Measurements from ENCODE around the gene NCK2. TPM values are rescaled to one million over a fixed set of nuclear protein-coding genes. Genes with fewer than 3 reads are reported as not detected.
"Not testable (repeated sequence)": the region's sequence is repeated elsewhere in the genome, so short reads cannot be mapped to it uniquely, and the experiment has no call there.

The NCK2 gene
- total RNA-seq, 5 donors from 2014 or later (not counting 1 experiment from before 2014, with no cell fraction given) = 97.7 to 154 (median 120) TPM

DNA sequence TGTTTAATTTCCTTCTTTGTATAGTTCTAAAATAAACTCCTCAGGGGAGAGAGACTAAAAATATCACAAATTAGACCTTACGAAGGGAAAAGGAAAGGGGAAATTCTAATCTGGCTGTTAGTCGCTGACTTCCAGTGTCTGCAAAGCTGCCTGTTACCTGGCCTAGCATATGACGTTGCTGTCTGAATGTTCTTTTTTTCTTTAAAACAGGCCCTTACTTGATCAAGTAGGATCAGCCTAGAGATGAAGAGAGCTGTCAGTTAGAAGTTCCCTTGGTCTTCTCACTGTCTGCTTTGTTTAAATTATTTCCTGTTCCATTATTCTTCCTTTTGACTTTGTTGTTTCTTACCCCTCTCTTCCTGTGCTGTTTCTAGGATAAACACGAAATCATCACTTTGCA lies 11.2 kb downstream of the NCK2 start:
- Mint-ChIP-seq H3K4me1 (peaks cover 96 to 99% (median 98%) of the 10 kb centered on the region in 3 donors), H3K4me3 (peak overlapping the region; percentile 46 to 98 (median 46)), H3K36me3 (peaks cover 32% of the 10 kb centered on the region), H3K9me3 (no peaks in the 10 kb centered on the region), H3K27me3 (no peaks in the 10 kb centered on the region), H3K27ac (peak overlapping the region; percentile 91 to 95)
- H3K9me3 ChIP-seq = no peaks in the 10 kb centered on the region
- DNase-seq (peak in 10 of 35 experiments; percentile 22 to 79 (median 46)), ATAC-seq (replicated peaks in 1 of 4) (peak; percentile 39 to 86 (median 43))
- peaks cover 70 to 83% of the 10 kb centered on the region in 2 experiments for H3K4me1 ChIP-seq (ENCODE audit: control insufficient read depth in 1 of 2, extremely low read depth in 1 of 2, insufficient read depth in 2 of 2, low read length in 2 of 2)
- no peaks in the 10 kb centered on the region for H3K27me3 ChIP-seq (replicated peaks in 1 of 2; ENCODE audit: control insufficient read depth in 2 of 2, extremely low read depth in 1 of 2, insufficient read depth in 2 of 2, low read length in 1 of 2)
- ChIA-PET CTCF (interaction anchor here in 1 of 2 donors (0.6 to 1.5 kb wide), 8 partner anchors 10 to 284 kb away, joined by 3 to 9 read pairs (median 4); no protein-coding TSS in a partner anchor), POLR2A (interaction anchor here (0.7 to 1.3 kb wide), 5 partner anchors 9 to 331 kb away, joined by 3 to 11 read pairs (median 9); no protein-coding TSS in a partner anchor)
- H3K4me3 ChIP-seq (ENCODE audit: control insufficient read depth in 1 of 2, extremely low read depth in 1 of 2, low read length in 1 of 2) = peak overlapping the region in 1 of 2 donors; percentile 11
- H3K27ac ChIP-seq (ENCODE audit: low read length) = peak overlapping the region; percentile 88
- H3K36me3 ChIP-seq (ENCODE audit: control insufficient read depth in 2 of 2, extremely low read depth in 1 of 2, insufficient read depth in 1 of 2, low read length in 1 of 2) = peaks cover 9 to 10% of the 10 kb centered on the region in 2 donors
- WGBS (ENCODE audit: insufficient coverage) = no CpG with 5 or more reads among the region's 4 CpGs

DNA sequence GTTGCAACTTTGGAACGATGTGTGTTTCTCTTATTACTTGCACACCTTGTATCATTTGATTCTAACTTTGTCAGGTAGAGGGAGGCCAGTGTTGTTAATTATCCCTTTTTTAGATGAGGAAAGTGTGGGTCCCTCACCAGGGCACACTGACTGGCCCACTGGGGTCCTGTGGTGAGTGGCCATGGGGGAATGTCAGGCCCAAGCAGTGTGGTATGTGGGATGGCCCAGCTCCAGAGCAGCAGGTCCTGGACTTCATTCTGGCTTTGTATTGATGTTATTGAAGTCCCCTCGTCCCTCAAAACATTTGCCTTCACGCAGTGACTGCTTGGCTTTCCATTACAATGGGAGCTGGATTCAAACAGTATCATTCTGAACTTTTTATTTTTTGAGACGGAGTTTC lies 11.7 kb downstream of the NCK2 start:
- DNase-seq (no peak), ATAC-seq (replicated peaks in 1 of 4) (peak in 1 of 4 experiments; percentile 3)
- peak overlapping the region; percentile 46 to 98 (median 46) for H3K4me3 Mint-ChIP-seq
- POLR2A ChIA-PET = interaction anchor here (0.8 to 1.3 kb wide), 4 partner anchors 9 to 330 kb away, joined by 5 to 11 read pairs (median 9); no protein-coding TSS in a partner anchor
- Histone ChIP-seq H3K4me1 (ENCODE audit: control insufficient read depth in 1 of 2, extremely low read depth in 1 of 2, insufficient read depth in 2 of 2, low read length in 2 of 2) (peaks cover 69 to 83% of the 10 kb centered on the region in 2 experiments), H3K9me3 (no peaks in the 10 kb centered on the region), H3K27ac (ENCODE audit: low read length) (peak overlapping the region; percentile 88), H3K4me3 (ENCODE audit: control insufficient read depth in 1 of 2, extremely low read depth in 1 of 2, low read length in 1 of 2) (peak overlapping the region in 1 of 2 donors; percentile 5), H3K36me3 (ENCODE audit: control insufficient read depth in 2 of 2, extremely low read depth in 1 of 2, insufficient read depth in 1 of 2, low read length in 1 of 2) (peaks cover 8 to 13% of the 10 kb centered on the region in 2 donors), H3K27me3 (replicated peaks in 1 of 2; ENCODE audit: control insufficient read depth in 2 of 2, extremely low read depth in 1 of 2, insufficient read depth in 2 of 2, low read length in 1 of 2) (no peaks in the 10 kb centered on the region)
- H3K4me1 Mint-ChIP-seq = peaks cover 95 to 98% (median 98%) of the 10 kb centered on the region in 3 donors
- no peaks in the 10 kb centered on the region for H3K27me3 Mint-ChIP-seq
- peaks cover 27% of the 10 kb centered on the region for H3K36me3 Mint-ChIP-seq
- no peaks in the 10 kb centered on the region for H3K9me3 Mint-ChIP-seq
- peak overlapping the region; percentile 91 to 95 for H3K27ac Mint-ChIP-seq
- CTCF ChIA-PET = interaction anchor here in 1 of 2 donors (0.9 to 1.5 kb wide), 6 partner anchors 10 to 173 kb away, joined by 3 to 9 read pairs (median 4); no protein-coding TSS in a partner anchor
- WGBS (ENCODE audit: insufficient coverage) = 83% methylated on average over 3 of the region's 4 CpGs

DNA sequence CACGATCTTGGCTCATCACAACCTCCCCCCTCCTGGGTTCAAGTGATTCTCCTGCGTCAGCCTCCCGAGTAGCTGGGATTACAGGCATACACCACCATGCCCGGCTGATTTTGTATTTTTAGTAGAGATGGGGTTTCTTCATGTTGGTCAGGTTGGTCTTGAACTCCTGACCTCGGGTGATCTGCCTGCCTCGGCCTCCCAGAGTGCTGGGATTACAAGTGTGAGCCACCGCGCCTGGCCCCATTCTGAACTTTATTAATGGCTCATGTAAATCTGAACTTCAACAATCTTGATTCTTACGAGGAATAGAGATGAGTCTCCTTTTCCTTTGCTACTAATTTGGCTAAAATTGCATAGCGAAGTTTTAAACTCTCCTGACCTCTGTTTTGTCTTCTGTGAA lies 12.2 kb downstream of the NCK2 start:
- DNase-seq = not testable (repeated sequence)
- peaks cover 24% of the 10 kb centered on the region for H3K36me3 Mint-ChIP-seq

DNA sequence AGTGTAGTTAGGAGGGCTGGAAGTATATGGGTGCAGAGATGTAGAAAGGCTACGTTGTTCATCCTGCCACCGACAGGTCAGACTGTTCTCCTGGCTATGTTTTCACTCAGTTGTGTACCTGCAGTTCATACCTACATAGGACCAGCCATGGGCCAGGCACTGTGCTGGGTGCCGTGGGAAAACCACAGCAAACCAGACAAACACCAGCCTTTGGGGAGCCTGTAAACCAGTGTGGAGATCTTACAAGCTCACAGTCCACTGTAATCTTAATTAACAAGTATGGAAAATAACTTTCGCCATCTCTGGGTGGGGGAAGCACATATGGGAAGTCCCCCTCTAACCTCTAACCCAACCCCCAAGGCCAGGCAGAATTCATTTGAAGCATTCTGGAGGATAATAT lies 12.7 kb downstream of the NCK2 start:
- H3K36me3 Mint-ChIP-seq = peaks cover 24% of the 10 kb centered on the region
- CTCF ChIA-PET = interaction anchor here (0.5 to 0.7 kb wide), 2 partner anchors 22 to 172 kb away, joined by 3 to 6 read pairs; no protein-coding TSS in a partner anchor
- peaks cover 96 to 99% (median 97%) of the 10 kb centered on the region in 3 donors for H3K4me1 Mint-ChIP-seq
- Histone ChIP-seq H3K27ac (ENCODE audit: low read length) (peak overlapping the region; percentile 88), H3K4me1 (ENCODE audit: control insufficient read depth in 1 of 2, extremely low read depth in 1 of 2, insufficient read depth in 2 of 2, low read length in 2 of 2) (peaks cover 66 to 86% of the 10 kb centered on the region in 2 experiments), H3K4me3 (ENCODE audit: control insufficient read depth in 1 of 2, extremely low read depth in 1 of 2, low read length in 1 of 2) (no peak overlapping the region), H3K27me3 (replicated peaks in 1 of 2; ENCODE audit: control insufficient read depth in 2 of 2, extremely low read depth in 1 of 2, insufficient read depth in 2 of 2, low read length in 1 of 2) (no peaks in the 10 kb centered on the region), H3K9me3 (no peaks in the 10 kb centered on the region), H3K36me3 (ENCODE audit: control insufficient read depth in 2 of 2, extremely low read depth in 1 of 2, insufficient read depth in 1 of 2, low read length in 1 of 2) (peaks cover 5 to 10% of the 10 kb centered on the region in 2 donors)
- 10% methylated on average over 2 of the region's 4 CpGs for WGBS (ENCODE audit: insufficient coverage)
- no peak for ATAC-seq (replicated peaks in 1 of 4)
- no peaks in the 10 kb centered on the region for H3K9me3 Mint-ChIP-seq
- no peaks in the 10 kb centered on the region for H3K27me3 Mint-ChIP-seq
- H3K27ac Mint-ChIP-seq = peak overlapping the region; percentile 91 to 95
- peak in 1 of 35 experiments; percentile 59 for DNase-seq
- peak overlapping the region; percentile 46 to 98 (median 46) for H3K4me3 Mint-ChIP-seq
- POLR2A ChIA-PET = interaction anchor here in 1 of 2 donors (0.5 to 1.1 kb wide), 2 partner anchors 10 to 98 kb away, joined by 6 to 7 read pairs; no protein-coding TSS in a partner anchor

More for the DNA sequence above, 12.2 kb downstream of the NCK2 start:
- H3K9me3 Mint-ChIP-seq; H3K9me3 ChIP-seq; H3K27me3 Mint-ChIP-seq; POLR2A ChIA-PET; ATAC-seq (replicated peaks in 1 of 4); H3K27me3 ChIP-seq (replicated peaks in 1 of 2; ENCODE audit: control insufficient read depth in 2 of 2, extremely low read depth in 1 of 2, insufficient read depth in 2 of 2, low read length in 1 of 2); CTCF ChIA-PET: not testable (repeated sequence)
- 100% methylated on average over 1 of the region's 10 CpGs for WGBS (ENCODE audit: insufficient coverage)
- Mint-ChIP-seq H3K27ac (peak overlapping the region; percentile 91 to 95), H3K4me1 (peaks cover 96 to 99% (median 97%) of the 10 kb centered on the region in 3 donors), H3K4me3 (peak overlapping the region; percentile 46 to 98 (median 46))
- H3K27ac ChIP-seq (ENCODE audit: low read length) = peak overlapping the region; percentile 88
- peaks cover 67 to 83% of the 10 kb centered on the region in 2 experiments for H3K4me1 ChIP-seq (ENCODE audit: control insufficient read depth in 1 of 2, extremely low read depth in 1 of 2, insufficient read depth in 2 of 2, low read length in 2 of 2)
- peak overlapping the region in 1 of 2 donors; percentile 5 for H3K4me3 ChIP-seq (ENCODE audit: control insufficient read depth in 1 of 2, extremely low read depth in 1 of 2, low read length in 1 of 2)
- peaks cover 8 to 10% of the 10 kb centered on the region in 2 donors for H3K36me3 ChIP-seq (ENCODE audit: control insufficient read depth in 2 of 2, extremely low read depth in 1 of 2, insufficient read depth in 1 of 2, low read length in 1 of 2)

DNA sequence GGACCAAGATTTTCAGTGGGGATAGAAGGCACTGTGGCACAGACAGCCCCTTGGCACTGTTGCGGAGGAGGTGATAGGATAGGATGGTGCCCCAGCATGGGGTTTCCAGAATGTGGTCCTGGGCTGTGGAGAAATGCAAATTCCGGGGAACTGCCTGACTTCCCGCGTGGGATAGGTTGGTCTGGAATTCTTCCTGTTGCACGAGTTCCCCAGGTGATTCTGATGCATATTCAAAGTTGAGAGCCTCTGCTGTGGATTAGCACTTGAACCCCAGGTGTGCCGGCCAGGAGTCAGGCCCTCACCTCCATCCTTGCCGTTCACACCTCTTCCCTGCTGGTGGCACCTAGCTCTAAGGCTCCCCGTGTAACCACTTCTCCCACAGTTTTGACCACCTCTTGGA lies 15.5 kb downstream of the NCK2 start:
- ChIA-PET CTCF (no interaction called here), POLR2A (no interaction called here)
- Histone ChIP-seq H3K4me3 (ENCODE audit: control insufficient read depth in 1 of 2, extremely low read depth in 1 of 2, low read length in 1 of 2) (no peak overlapping the region), H3K36me3 (ENCODE audit: control insufficient read depth in 2 of 2, extremely low read depth in 1 of 2, insufficient read depth in 1 of 2, low read length in 1 of 2) (peaks cover 6 to 10% of the 10 kb centered on the region in 2 donors), H3K9me3 (no peaks in the 10 kb centered on the region), H3K4me1 (ENCODE audit: control insufficient read depth in 1 of 2, extremely low read depth in 1 of 2, insufficient read depth in 2 of 2, low read length in 2 of 2) (peaks cover 49 to 83% of the 10 kb centered on the region in 2 experiments), H3K27ac (ENCODE audit: low read length) (peak overlapping the region; percentile 58), H3K27me3 (replicated peaks in 1 of 2; ENCODE audit: control insufficient read depth in 2 of 2, extremely low read depth in 1 of 2, insufficient read depth in 2 of 2, low read length in 1 of 2) (no peaks in the 10 kb centered on the region)
- Mint-ChIP-seq H3K4me1 (peaks cover 95 to 99% (median 97%) of the 10 kb centered on the region in 3 donors), H3K9me3 (no peaks in the 10 kb centered on the region), H3K27me3 (no peaks in the 10 kb centered on the region), H3K4me3 (peak overlapping the region in 2 of 3 donors; percentile 18 to 61), H3K27ac (peak overlapping the region; percentile 89 to 92), H3K36me3 (peaks cover 20% of the 10 kb centered on the region)
- no peak for DNase-seq
- ATAC-seq (replicated peaks in 1 of 4) = no peak
- whole genome bisulfite sequencing (ENCODE audit: insufficient coverage) = 88% methylated on average over 5 of the region's 8 CpGs

DNA sequence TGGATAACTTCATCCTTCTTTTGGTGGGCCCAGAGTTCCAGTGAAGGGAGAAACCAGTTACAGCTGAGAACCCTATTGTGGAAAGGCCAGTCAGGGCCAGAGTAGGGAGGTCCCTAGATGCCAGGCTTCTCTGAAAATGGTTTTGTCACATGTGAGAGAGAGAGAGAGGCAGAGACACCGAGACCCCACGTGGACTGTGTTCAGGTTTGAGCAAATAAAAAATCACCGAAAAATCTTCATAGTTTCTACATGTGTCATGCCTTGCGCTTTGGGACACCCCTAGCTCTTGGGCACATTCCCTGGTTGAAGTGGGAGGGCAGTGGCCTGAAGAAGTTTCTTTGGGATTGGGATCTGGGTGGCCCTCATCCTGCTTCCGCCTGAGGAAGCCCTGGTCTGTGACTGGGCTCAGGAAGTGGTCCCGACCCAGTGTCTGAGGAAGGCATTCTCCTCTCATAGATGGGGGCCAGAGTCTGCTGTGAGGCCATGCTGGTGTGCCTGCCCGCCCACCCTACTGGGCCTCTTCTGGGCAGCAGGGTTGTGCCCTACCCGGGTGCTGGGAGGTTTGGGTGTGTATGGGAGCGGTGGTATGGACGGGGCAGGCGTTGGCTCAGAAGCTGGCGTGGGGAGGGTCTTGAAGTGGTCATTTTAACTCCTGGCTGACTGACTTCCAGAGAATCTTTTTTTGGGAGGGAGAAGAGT lies 16.1 kb downstream of the NCK2 start:
- CTCF ChIA-PET = interaction anchor here in 1 of 2 donors (0.5 kb wide), 1 partner anchor 38 kb away, joined by 4 read pairs; no protein-coding TSS in a partner anchor
- Histone ChIP-seq H3K36me3 (ENCODE audit: control insufficient read depth in 2 of 2, extremely low read depth in 1 of 2, insufficient read depth in 1 of 2, low read length in 1 of 2) (peaks cover 8 to 10% of the 10 kb centered on the region in 2 donors), H3K4me3 (ENCODE audit: control insufficient read depth in 1 of 2, extremely low read depth in 1 of 2, low read length in 1 of 2) (no peak overlapping the region), H3K27me3 (replicated peaks in 1 of 2; ENCODE audit: control insufficient read depth in 2 of 2, extremely low read depth in 1 of 2, insufficient read depth in 2 of 2, low read length in 1 of 2) (no peaks in the 10 kb centered on the region), H3K4me1 (ENCODE audit: control insufficient read depth in 1 of 2, extremely low read depth in 1 of 2, insufficient read depth in 2 of 2, low read length in 2 of 2) (peaks cover 48 to 83% of the 10 kb centered on the region in 2 experiments), H3K9me3 (no peaks in the 10 kb centered on the region), H3K27ac (ENCODE audit: low read length) (peak overlapping the region; percentile 58)
- peak overlapping the region; percentile 89 to 92 for H3K27ac Mint-ChIP-seq
- ATAC-seq (replicated peaks in 1 of 4) (no peak), DNase-seq (no peak)
- POLR2A ChIA-PET = no interaction called here
- peak overlapping the region; percentile 9 to 61 (median 21) for H3K4me3 Mint-ChIP-seq
- no peaks in the 10 kb centered on the region for H3K9me3 Mint-ChIP-seq
- H3K36me3 Mint-ChIP-seq = peaks cover 22% of the 10 kb centered on the region
- WGBS (ENCODE audit: insufficient coverage) = 84% methylated on average over 5 of the region's 12 CpGs
- H3K4me1 Mint-ChIP-seq = peaks cover 95 to 99% (median 97%) of the 10 kb centered on the region in 3 donors
- no peaks in the 10 kb centered on the region for H3K27me3 Mint-ChIP-seq
